GM08714 (cell line): ENCODE results near the gene ALOX12B.

Experiments used
- H3K4me3 ChIP-seq: fragments of 200-500 bp; sonication (Bioruptor generic); 2 replicates; pipeline ENCODE4 v1.5.1; 2014; ENCODE audit warnings: mild to moderate bottlenecking, low read length, inconsistent platforms
- ZNF274 ChIP-seq: IDR thresholded peaks from 2 replicates; pipeline ENCODE4 v1.6.1; 2012; ENCODE audit warnings: mild to moderate bottlenecking, low read depth, low read length

Gene ALOX12B

GRCh38 chr17:8056232-8056975 is 31.1 kb downstream of the ALOX12B start:
- no peak overlapping the region for H3K4me3 ChIP-seq
- no peak for TF ChIP-seq ZNF274

GRCh38 chr17:8055851-8056231 is 31.7 kb downstream of the ALOX12B start:
- no peak overlapping the region for H3K4me3 ChIP-seq
- TF ChIP-seq ZNF274 = no peak

GRCh38 chr17:8053600-8053999 is 33.9 kb downstream of the ALOX12B start:
- no peak overlapping the region for H3K4me3 ChIP-seq
- no peak for TF ChIP-seq ZNF274

GRCh38 chr17:8052256-8053252 is 35.0 kb downstream of the ALOX12B start:
- H3K4me3 ChIP-seq = no peak overlapping the region
- TF ChIP-seq ZNF274 = no peak

GRCh38 chr17:8051831-8052230 is 35.7 kb downstream of the ALOX12B start:
- no peak for TF ChIP-seq ZNF274
- H3K4me3 ChIP-seq = no peak overlapping the region

GRCh38 chr17:8048736-8049135 is 38.8 kb downstream of the ALOX12B start:
- TF ChIP-seq ZNF274 = no peak
- H3K4me3 ChIP-seq = no peak overlapping the region

- TF ChIP-seq ZNF274 = no peak
- H3K4me3 ChIP-seq = no peak overlapping the region
Observed at GRCh38 chr17:8048236-8048635, 39.3 kb downstream of the ALOX12B start.

GRCh38 chr17:8047769-8048110 is 39.8 kb downstream of the ALOX12B start:
- H3K4me3 ChIP-seq = no peak overlapping the region
- no peak for TF ChIP-seq ZNF274

- H3K4me3 ChIP-seq = no peak overlapping the region
- no peak for TF ChIP-seq ZNF274
Observed at GRCh38 chr17:8046929-8047768, 40.4 kb downstream of the ALOX12B start.

GRCh38 chr17:8046306-8046928 is 41.1 kb downstream of the ALOX12B start:
- TF ChIP-seq ZNF274 = no peak
- H3K4me3 ChIP-seq = no peak overlapping the region

GRCh38 chr17:8044819-8045810 is 42.4 kb downstream of the ALOX12B start:
- no peak overlapping the region for H3K4me3 ChIP-seq
- TF ChIP-seq ZNF274 = no peak

GRCh38 chr17:8041979-8042378 is 45.5 kb downstream of the ALOX12B start:
- TF ChIP-seq ZNF274 = no peak
- no peak overlapping the region for H3K4me3 ChIP-seq
